ENCODE results near the gene PIK3AP1. TPM values are rescaled to one million over a fixed set of nuclear protein-coding genes. Genes with fewer than 3 reads are reported as not detected.
"Not testable (repeated sequence)": the region's sequence is repeated elsewhere in the genome, so short reads cannot be mapped to it uniquely, and the experiment has no call there.

Gene PIK3AP1
- total and polyA plus RNA-seq, 2 of the 8 experiments (the other 6 are each of a cell fraction or from before 2014, with no cell fraction given), result 1.9 to 4.5 TPM

DNA sequence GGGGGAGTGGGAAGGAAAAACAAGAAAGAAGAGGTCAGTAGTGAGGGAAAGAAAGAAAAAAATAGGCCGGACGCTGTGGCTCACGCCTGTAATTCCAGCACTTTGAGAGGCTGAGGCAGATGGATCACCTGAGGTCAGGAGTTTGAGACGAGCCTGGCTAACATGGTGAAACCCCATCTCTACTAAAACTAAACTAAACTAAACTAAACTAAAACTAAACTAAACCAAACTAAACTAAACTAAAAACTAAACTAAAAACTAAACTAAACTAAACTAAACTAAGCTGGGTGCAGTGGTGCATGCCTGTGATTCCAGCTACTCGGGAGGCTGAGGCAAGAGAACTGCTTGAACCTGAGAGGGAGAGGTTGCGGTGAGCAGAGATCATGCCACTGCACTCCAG lies 22.0 kb downstream of the PIK3AP1 start:
- H3K79me2 ChIP-seq (ENCODE audit: control insufficient read depth in 1 of 2, insufficient read depth in 2 of 2, low read length in 2 of 2); H3K79me1 ChIP-seq (ENCODE audit: low read depth, low read length); H3K4me2 ChIP-seq (ENCODE audit: insufficient read depth in 1 of 2, low read depth in 2 of 2, low read length in 2 of 2); H4K20me1 ChIP-seq (replicated peaks in 1 of 2; ENCODE audit: control insufficient read depth in 1 of 2, insufficient read depth in 2 of 2, low read length in 2 of 2); H3K27me3 ChIP-seq (replicated peaks in 1 of 4; ENCODE audit: control insufficient read depth in 3 of 4, extremely low read depth in 1 of 4, insufficient read depth in 3 of 4, low read length in 3 of 4); H3K4me3 ChIP-seq (ENCODE audit: extremely low read depth in 1 of 4, insufficient read depth in 2 of 4, low read depth in 3 of 4, low read length in 4 of 4); H3K23ac ChIP-seq (ENCODE audit: insufficient read length); H2BK15ac ChIP-seq (ENCODE audit: low read length); H2BK12ac ChIP-seq (ENCODE audit: low read depth, low read length); H2BK20ac ChIP-seq (ENCODE audit: low read length); FAIRE-seq; H4K8ac ChIP-seq (ENCODE audit: extremely low read depth, insufficient read depth, low read length); H3K23me2 ChIP-seq (ENCODE audit: low read depth, low read length); H2AFZ ChIP-seq (ENCODE audit: low read length); H4K91ac ChIP-seq (replicated peaks; ENCODE audit: insufficient read length, low read length); H3K9me3 ChIP-seq (ENCODE audit: insufficient read depth in 2 of 2, low read depth in 1 of 2, low read length in 1 of 2); H2BK120ac ChIP-seq (replicated peaks; ENCODE audit: low read depth, low read length); DNase-seq (ENCODE audit: low read depth in 1 of 2, low spot score in 2 of 2); H3K18ac ChIP-seq (ENCODE audit: extremely low read depth, low read length); H3K4ac ChIP-seq (replicated peaks; ENCODE audit: insufficient read length, low read depth, low read length); H3K14ac ChIP-seq (ENCODE audit: insufficient read length); H3K36me3 ChIP-seq (ENCODE audit: control insufficient read depth in 2 of 4, insufficient read depth in 4 of 4, low read length in 3 of 4); H3K27ac ChIP-seq (ENCODE audit: low read depth, low read length); H3K9ac ChIP-seq (replicated peaks in 1 of 4; ENCODE audit: extremely low read depth in 1 of 4, low read depth in 3 of 4, low read length in 3 of 4); H3K56ac ChIP-seq (replicated peaks; ENCODE audit: insufficient read length, low read depth, low read length); POLR2A ChIA-PET (ENCODE audit: partially characterized antibody); H4K5ac ChIP-seq (ENCODE audit: insufficient read length, low read depth, low read length); H3K4me1 ChIP-seq (replicated peaks in 1 of 4; ENCODE audit: control insufficient read depth in 3 of 4, insufficient read depth in 4 of 4, low read length in 3 of 4); H2BK5ac ChIP-seq (ENCODE audit: low read depth, low read length); H2AK5ac ChIP-seq (ENCODE audit: low read depth, low read length): not testable (repeated sequence)
- CTCF ChIA-PET (ENCODE audit: partially characterized antibody), result interaction anchor here (0.6 to 1.6 kb wide), 2 partner anchors 21 to 59 kb away, joined by 4 read pairs; no protein-coding TSS in a partner anchor
- 87% methylated on average over 6 of the region's 6 CpGs; no CpG with 5 or more reads in 1 of the 2 experiments for WGBS, 2 experiments (ENCODE audit: extremely low coverage in 1 of 2, insufficient coverage in 1 of 2, insufficient read length in 1 of 2, insufficient replicate concordance in 2 of 2, low coverage in 1 of 2, low lambda C conversion rate in 2 of 2, missing lambda C conversion rate in 1 of 2)

Data from H1 (cell line).